HG02759 (cell line): ENCODE measurements around the gene SF3B5.
"Not testable (repeated sequence)": the region's sequence is repeated elsewhere in the genome, so short reads cannot be mapped to it uniquely, and the experiment has no call there.

ENCODE experiments used
- ATAC-seq: cut with Tn5 transposase; IDR thresholded peaks from one replicate; pipeline ENCODE4 v1.9.1; 2021; ENCODE audit warnings: mild to moderate bottlenecking, moderate library complexity; ENCODE audit not compliant: unreplicated experiment

The SF3B5 gene

GRCh38 chr6:144064402-144065212 is 30.8 kb downstream of the SF3B5 start:
- ATAC-seq: peak; percentile 16

- ATAC-seq: peak; percentile 86
These were observed 31.5 kb downstream of the SF3B5 start for GRCh38 chr6:144063744-144064401.

- peak; percentile 4 for ATAC-seq
These were observed 32.1 kb downstream of the SF3B5 start for GRCh38 chr6:144063246-144063743.

- ATAC-seq: no peak
These were observed 32.6 kb downstream of the SF3B5 start for GRCh38 chr6:144062786-144063185.

GRCh38 chr6:144059139-144059538 is 36.2 kb downstream of the SF3B5 start:
- no peak for ATAC-seq

- ATAC-seq: peak; percentile 84
These were observed 40.0 kb downstream of the SF3B5 start for GRCh38 chr6:144055121-144055931.

- no peak for ATAC-seq
These were observed 41.8 kb downstream of the SF3B5 start for GRCh38 chr6:144053601-144054000.

- no peak for ATAC-seq
These were observed 42.9 kb downstream of the SF3B5 start for GRCh38 chr6:144052488-144052887.

GRCh38 chr6:144049386-144049785 is 46.0 kb downstream of the SF3B5 start:
- ATAC-seq: no peak

GRCh38 chr6:144047688-144048087 is 47.7 kb downstream of the SF3B5 start:
- no peak for ATAC-seq

GRCh38 chr6:144046672-144047071 is 48.7 kb downstream of the SF3B5 start:
- ATAC-seq: not testable (repeated sequence)

- not testable (repeated sequence) for ATAC-seq
These were observed 50.4 kb downstream of the SF3B5 start for GRCh38 chr6:144044989-144045388.
